Upper lobe of left lung (tissue), 6 donors: ENCODE data around the gene CERS6. TPM values are rescaled to one million over a fixed set of nuclear protein-coding genes. Genes with fewer than 3 reads are reported as not detected.

Experiments
- ATAC-seq, 2 donors: fragments of 200-7000 bp; cut with Tn5 transposase; one replicate each; pipeline ENCODE4 v1.9.1; 2022; ENCODE audit warnings: mild to moderate bottlenecking in 2 of 2, moderate library complexity in 2 of 2; ENCODE audit not compliant: low FRiP score in 2 of 2
- DNase-seq, 2 donors: peaks; one replicate each; pipeline ENCODE4 v3.0.0-alpha.2; 2019 to 2020
- H3K27ac ChIP-seq, 4 donors: fragments of 200-600 bp; sonication (generic); one replicate each; pipeline ENCODE4 v1.5.1; 2016 to 2019
- H3K27me3 ChIP-seq, 4 donors: fragments of 200-600 bp; sonication (generic); one replicate each; pipeline ENCODE4 v1.5.1; 2017 to 2019
- H3K36me3 ChIP-seq, 4 donors: fragments of 200-600 bp; sonication (generic); one replicate each; pipeline ENCODE4 v1.5.1; 2016 to 2019
- H3K4me1 ChIP-seq, 4 donors: fragments of 200-600 bp; sonication (generic); one replicate each; pipeline ENCODE4 v1.5.1; 2018 to 2019
- H3K4me3 ChIP-seq, 4 donors: fragments of 200-600 bp; sonication (generic); one replicate each; pipeline ENCODE4 v1.5.1; 2017 to 2019; ENCODE audit warnings: mild to moderate bottlenecking in 2 of 4, moderate library complexity in 1 of 4
- H3K9me3 ChIP-seq, 4 donors: fragments of 200-600 bp; sonication (generic); one replicate each; pipeline ENCODE4 v1.5.1; 2018 to 2019
- CTCF ChIP-seq, 6 experiments: fragments of 450-650 bp in 4 of 6; fragments of 200-600 bp in 2 of 6; sonication (generic) in 2 of 6; IDR thresholded peaks; one replicate each; pipeline ENCODE4 v1.5.1; 2016 to 2019; ENCODE audit warnings: antibody characterized with exemption in 6 of 6
- EP300 ChIP-seq, 4 donors: sonication (generic); formaldehyde crosslinking; IDR thresholded peaks; one replicate each; pipeline ENCODE4 v1.5.1; 2017; ENCODE audit warnings: antibody characterized with exemption in 4 of 4, control low read depth in 2 of 4
- POLR2A ChIP-seq, 4 donors: fragments of 450-650 bp; IDR thresholded peaks; one replicate each; pipeline ENCODE4 v1.5.1; 2016 to 2017; ENCODE audit warnings: antibody characterized with exemption in 4 of 4, mild to moderate bottlenecking in 2 of 4
- POLR2AphosphoS5 ChIP-seq, 2 donors: sonication (generic); formaldehyde crosslinking; IDR thresholded peaks; one replicate each; pipeline ENCODE4 v1.5.1; 2017; ENCODE audit warnings: antibody characterized with exemption in 2 of 2
- WGBS, 2 donors: methylation state at CpG; one replicate each; pipeline ENCODE4 v1.1.5; 2017 to 2018; 5-methylcytosine and 5-hydroxymethylcytosine counted together
- total RNA-seq, 6 donors: library from RNA; depleted of rRNA in 4 of 6; stranded (reverse); fragments of >200 nt in 4 of 6; gene quantifications; one replicate each; pipeline versions ENCODE4 v1.1.0 to v1.2.1, GENCODE V29; 2016 to 2021
- donor health status: DM: no; HTN: no; CAD: no; lungs with moderate emphysema.
- donor health status: DM: no; HTN: yes; CAD: no; lungs with severe emphysema.

CERS6 gene
- total RNA-seq, 6 donors from 2014 or later = 7.3 to 24.7 (median 16.6) TPM

GRCh38 chr2:168770796-168771195, 314.7 kb downstream of the CERS6 start:
- H3K36me3 ChIP-seq = no peaks in the 10 kb centered on the region
- no peak for ATAC-seq
- no peaks in the 10 kb centered on the region for H3K27me3 ChIP-seq
- H3K9me3 ChIP-seq = no peaks in the 10 kb centered on the region
- no peak overlapping the region for H3K4me3 ChIP-seq
- WGBS, 2 donors = 79 to 82% methylated on average over 2 of the region's 2 CpGs
- no peak overlapping the region for H3K27ac ChIP-seq
- DNase-seq = no peak
- H3K4me1 ChIP-seq = peaks cover 0 to 9% (median 2%) of the 10 kb centered on the region in 4 donors
- no peak for TF ChIP-seq CTCF (IDR thresholded peaks at IDR 0.05)

- Histone ChIP-seq H3K27ac (no peak overlapping the region), H3K9me3 (no peaks in the 10 kb centered on the region), H3K4me3 (no peak overlapping the region), H3K4me1 (peaks cover 0 to 9% (median 2%) of the 10 kb centered on the region in 4 donors), H3K36me3 (no peaks in the 10 kb centered on the region), H3K27me3 (no peaks in the 10 kb centered on the region)
- ATAC-seq (no peak), DNase-seq (no peak)
- TF ChIP-seq POLR2AphosphoS5 (IDR thresholded peaks at IDR 0.05) = no peak
- no peak for TF ChIP-seq EP300 (IDR thresholded peaks at IDR 0.05)
- TF ChIP-seq CTCF (IDR thresholded peaks at IDR 0.05) = no peak
- no peak for TF ChIP-seq POLR2A (IDR thresholded peaks at IDR 0.05)
- 100% methylated on average over 1 of the region's 1 CpG for WGBS, 2 donors
Measured at GRCh38 chr2:168772704-168773103, 316.6 kb downstream of the CERS6 start.

- no peaks in the 10 kb centered on the region for H3K27me3 ChIP-seq
- H3K4me3 ChIP-seq = no peak overlapping the region
- WGBS, 2 donors = 78 to 83% methylated on average over 2 of the region's 2 CpGs
- TF ChIP-seq CTCF (IDR thresholded peaks at IDR 0.05) = no peak
- no peak for TF ChIP-seq EP300 (IDR thresholded peaks at IDR 0.05)
- TF ChIP-seq POLR2AphosphoS5 (IDR thresholded peaks at IDR 0.05) = no peak
- TF ChIP-seq POLR2A (IDR thresholded peaks at IDR 0.05) = no peak
- no peaks in the 10 kb centered on the region for H3K9me3 ChIP-seq
- ATAC-seq = no peak
- DNase-seq = no peak
- no peak overlapping the region for H3K27ac ChIP-seq
- peaks cover 0 to 9% (median 2%) of the 10 kb centered on the region in 4 donors for H3K4me1 ChIP-seq
- no peaks in the 10 kb centered on the region for H3K36me3 ChIP-seq
Measured at GRCh38 chr2:168773128-168773527, 317.1 kb downstream of the CERS6 start.

- Histone ChIP-seq H3K9me3 (no peaks in the 10 kb centered on the region), H3K27ac (no peak overlapping the region), H3K4me3 (no peak overlapping the region), H3K36me3 (no peaks in the 10 kb centered on the region), H3K4me1 (peaks cover 0 to 9% (median 2%) of the 10 kb centered on the region in 4 donors), H3K27me3 (no peaks in the 10 kb centered on the region)
- DNase-seq (peak in 1 of 2 donors; percentile 66), ATAC-seq (peak; percentile 79 to 81)
- TF ChIP-seq CTCF (IDR thresholded peaks at IDR 0.05) = peak; percentile 53 to 79 (median 70)
- no peak for TF ChIP-seq POLR2AphosphoS5 (IDR thresholded peaks at IDR 0.05)
- TF ChIP-seq POLR2A (IDR thresholded peaks at IDR 0.05) = no peak
- TF ChIP-seq EP300 (IDR thresholded peaks at IDR 0.05) = peak in 1 of 4 donors; percentile 25
- WGBS, 2 donors = 48 to 51% methylated on average over 9 of the region's 9 CpGs
Measured at GRCh38 chr2:168773719-168774521, 317.8 kb downstream of the CERS6 start.

GRCh38 chr2:168775837-168776236, 319.8 kb downstream of the CERS6 start:
- H3K4me3 ChIP-seq = no peak overlapping the region
- H3K27me3 ChIP-seq = no peaks in the 10 kb centered on the region
- no peak for DNase-seq
- no peak overlapping the region for H3K27ac ChIP-seq
- 0% methylated on average over 1 of the region's 1 CpG for WGBS, 2 donors
- no peaks in the 10 kb centered on the region for H3K9me3 ChIP-seq
- no peaks in the 10 kb centered on the region for H3K36me3 ChIP-seq
- no peak for TF ChIP-seq CTCF (IDR thresholded peaks at IDR 0.05)
- TF ChIP-seq POLR2A (IDR thresholded peaks at IDR 0.05) = no peak
- no peak for TF ChIP-seq POLR2AphosphoS5 (IDR thresholded peaks at IDR 0.05)
- TF ChIP-seq EP300 (IDR thresholded peaks at IDR 0.05) = no peak
- ATAC-seq = no peak
- H3K4me1 ChIP-seq = peaks cover 0 to 9% (median 2%) of the 10 kb centered on the region in 4 donors
